Measurements from ENCODE around the gene TRNP1.
"Not testable (repeated sequence)": the region's sequence is repeated elsewhere in the genome, so short reads cannot be mapped to it uniquely, and the experiment has no call there.

The TRNP1 gene

DNA sequence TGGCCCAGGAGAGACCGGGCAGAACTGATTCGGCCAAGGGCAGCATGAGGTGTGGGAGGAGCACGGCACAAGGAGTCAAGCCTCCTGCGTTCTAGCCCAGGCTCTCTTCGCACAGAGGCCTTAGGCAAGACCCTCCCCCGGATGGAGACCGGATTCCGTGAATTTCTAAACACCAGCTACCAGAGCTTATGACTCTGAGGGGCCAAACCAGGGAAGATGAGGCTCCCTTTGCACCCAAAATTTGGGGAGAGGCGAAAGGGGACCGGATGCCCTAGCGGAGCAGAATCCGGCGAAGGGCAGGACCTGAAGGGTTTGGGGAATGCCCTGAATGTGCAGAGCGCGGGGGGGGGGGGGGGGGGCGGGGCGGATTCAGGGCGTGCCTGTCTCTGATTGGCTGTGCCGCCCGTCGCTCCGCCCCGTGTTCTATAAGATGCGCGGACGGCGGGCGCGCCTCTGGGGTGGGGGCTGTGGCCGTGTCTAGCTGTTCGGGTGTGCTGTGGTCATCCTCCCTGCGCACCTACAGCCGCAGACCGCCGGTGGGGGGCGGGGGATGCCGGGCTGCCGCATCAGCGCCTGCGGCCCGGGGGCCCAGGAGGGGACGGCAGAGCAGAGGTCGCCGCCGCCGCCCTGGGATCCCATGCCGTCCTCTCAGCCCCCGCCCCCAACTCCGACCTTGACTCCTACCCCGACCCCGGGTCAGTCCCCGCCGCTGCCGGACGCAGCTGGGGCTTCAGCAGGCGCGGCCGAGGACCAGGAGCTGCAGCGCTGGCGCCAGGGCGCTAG, at the start of gene TRNP1:
Gene TRNP1 (plus strand): TSS at position 456 of the 783 bp plus-strand sequence. CDS start 95 bp downstream, at position 551.
- peak; percentile 95 for DNase-seq (ENCODE audit: low spot score)

GRCh38 chr1:26945138-26945537, 48.4 kb upstream of the TRNP1 start:
- DNase-seq (ENCODE audit: low spot score): peak; percentile 39

DNA sequence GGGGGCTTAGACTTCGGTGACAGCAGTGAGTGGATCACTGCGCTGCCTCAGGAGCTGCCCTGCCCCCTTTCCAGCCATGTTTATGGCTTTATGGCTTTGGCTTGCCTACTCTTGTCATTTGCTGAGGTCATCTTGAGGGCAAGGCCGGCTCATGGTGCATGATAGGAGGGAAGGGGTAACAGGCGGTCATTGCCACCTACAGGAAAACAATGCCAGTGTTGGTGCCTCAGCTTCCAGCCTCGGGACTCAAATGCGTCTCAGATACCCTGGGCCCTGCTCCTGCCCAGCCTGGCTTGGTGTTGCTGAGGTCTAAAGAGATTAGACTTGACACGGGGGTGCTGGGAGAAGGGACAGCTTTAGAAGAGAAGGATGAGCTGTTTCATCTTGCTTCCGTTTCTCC, 47.8 kb upstream of the TRNP1 start:
- peak; percentile 82 for DNase-seq (ENCODE audit: low spot score)

- DNase-seq (ENCODE audit: low spot score): no peak
These were observed 47.2 kb upstream of the TRNP1 start for GRCh38 chr1:26946270-26946669.

DNA sequence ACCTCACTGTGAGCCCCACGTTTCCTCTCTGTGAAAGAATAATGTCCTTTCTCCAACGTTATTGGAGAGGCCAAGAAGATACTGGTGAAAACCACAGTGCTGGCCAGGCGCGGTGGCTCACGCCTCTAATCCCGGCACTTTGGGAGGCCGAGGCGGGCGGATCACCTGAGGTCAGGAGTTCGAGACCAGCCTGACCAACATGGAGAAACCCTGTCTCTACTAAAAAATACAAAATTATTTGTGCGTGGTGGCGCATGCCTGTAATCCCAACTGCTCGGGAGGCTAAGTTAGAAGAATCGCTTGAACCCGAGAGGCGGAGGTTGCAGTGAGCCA, 44.8 kb upstream of the TRNP1 start:
- DNase-seq (ENCODE audit: low spot score): not testable (repeated sequence)

GRCh38 chr1:26949266-26949925, 44.1 kb upstream of the TRNP1 start:
- DNase-seq (ENCODE audit: low spot score): no peak

DNA sequence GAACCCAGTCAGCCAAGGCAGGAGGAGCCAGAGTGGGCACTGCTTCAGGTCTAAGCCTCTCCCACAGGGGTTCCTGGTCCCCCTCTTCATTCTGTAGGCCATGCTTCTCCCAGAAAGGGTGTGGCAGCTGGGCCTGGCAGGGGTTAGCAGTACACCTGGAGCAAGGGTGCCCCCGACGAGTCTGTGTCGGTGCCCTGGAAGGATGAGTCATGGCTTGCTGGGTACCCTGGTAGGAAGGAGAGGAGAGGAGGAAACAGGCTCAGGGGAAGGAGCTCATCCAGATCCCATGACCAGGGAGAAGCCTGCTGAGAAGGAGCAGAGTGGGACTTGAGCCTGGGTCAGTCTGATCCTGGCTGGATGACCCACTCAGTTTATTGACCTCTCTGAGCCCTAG, 43.6 kb upstream of the TRNP1 start:
- no peak for DNase-seq (ENCODE audit: low spot score)

GRCh38 chr1:26950602-26951001, 42.9 kb upstream of the TRNP1 start:
- no peak for DNase-seq (ENCODE audit: low spot score)

GRCh38 chr1:26951216-26951615, 42.3 kb upstream of the TRNP1 start:
- DNase-seq (ENCODE audit: low spot score): no peak

DNA sequence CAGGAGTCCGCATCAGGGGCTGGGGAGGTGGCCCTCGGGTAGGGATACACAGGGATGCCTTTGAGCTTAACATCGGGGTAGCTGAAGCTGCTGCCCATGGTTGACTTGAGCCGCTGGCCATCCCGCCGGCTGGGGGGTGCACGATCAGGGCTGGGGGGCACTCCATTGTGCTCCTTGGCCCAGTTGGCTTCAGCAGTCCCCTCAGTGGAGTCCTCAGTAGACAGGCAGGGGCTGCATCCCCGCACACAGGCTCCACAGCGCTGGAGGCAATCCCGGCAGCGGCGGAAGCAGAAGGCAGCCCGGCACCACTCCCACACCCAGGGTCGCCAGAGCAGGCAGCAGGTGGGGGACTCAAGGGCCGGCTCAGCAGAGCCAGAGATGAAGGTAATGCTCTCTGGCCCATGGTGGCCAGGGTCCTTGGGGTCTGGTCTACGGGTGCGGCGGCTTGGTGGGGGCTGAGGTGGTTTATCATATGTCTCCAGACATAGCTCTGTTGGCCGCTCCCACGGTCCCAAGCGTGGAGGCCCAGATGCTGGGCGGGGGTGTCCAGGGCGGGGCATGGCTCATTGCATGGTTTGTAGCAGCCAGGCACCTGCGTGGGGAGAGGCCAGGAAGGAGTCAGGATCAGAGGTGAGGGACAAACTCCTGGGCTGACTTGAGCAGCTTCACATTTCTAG, 41.5 kb upstream of the TRNP1 start:
- no peak for DNase-seq (ENCODE audit: low spot score)

- no peak for DNase-seq (ENCODE audit: low spot score)
These were observed 40.1 kb upstream of the TRNP1 start for GRCh38 chr1:26953374-26953773.

DNA sequence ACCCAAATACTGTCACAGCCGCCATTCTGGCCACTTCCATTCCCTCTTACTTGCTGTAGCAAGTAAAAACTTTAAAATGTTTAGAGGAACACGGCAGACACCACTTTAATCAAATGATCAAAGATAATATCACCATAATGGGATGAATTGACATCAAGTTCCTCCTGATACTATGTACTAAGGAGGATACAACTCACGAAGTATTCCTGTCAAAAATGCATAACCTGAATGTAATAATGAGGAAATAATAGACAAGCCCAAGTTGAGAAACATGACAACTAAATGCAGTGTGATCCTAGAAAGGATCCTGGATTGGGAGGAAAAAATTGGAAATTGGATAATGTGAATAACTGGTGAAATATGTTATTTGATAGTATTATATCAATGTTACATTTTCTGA, 37.2 kb upstream of the TRNP1 start:
- DNase-seq (ENCODE audit: low spot score): no peak

- DNase-seq (ENCODE audit: low spot score): no peak
These were observed 36.2 kb upstream of the TRNP1 start for GRCh38 chr1:26957306-26957705.

DNA sequence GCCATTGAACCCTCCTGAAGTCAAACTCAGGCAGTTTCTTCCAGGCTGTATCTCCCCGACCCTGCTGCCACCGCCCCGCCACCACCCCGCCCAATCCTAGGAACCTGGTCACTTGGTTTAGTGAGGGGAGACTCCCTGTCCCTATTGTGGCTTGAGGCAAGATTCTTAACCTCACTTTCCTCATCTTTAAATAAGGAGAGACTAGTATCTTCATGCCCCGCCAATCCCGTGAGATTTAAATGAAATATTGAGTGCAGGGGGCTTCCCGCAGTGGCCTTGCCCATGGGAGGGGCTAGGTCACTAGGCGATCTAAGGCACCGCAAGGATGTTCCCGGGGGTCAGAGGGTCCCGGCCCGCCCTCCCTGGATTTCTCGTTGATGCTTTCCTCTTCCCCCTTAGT, 34.2 kb upstream of the TRNP1 start:
- DNase-seq (ENCODE audit: low spot score): no peak

DNA sequence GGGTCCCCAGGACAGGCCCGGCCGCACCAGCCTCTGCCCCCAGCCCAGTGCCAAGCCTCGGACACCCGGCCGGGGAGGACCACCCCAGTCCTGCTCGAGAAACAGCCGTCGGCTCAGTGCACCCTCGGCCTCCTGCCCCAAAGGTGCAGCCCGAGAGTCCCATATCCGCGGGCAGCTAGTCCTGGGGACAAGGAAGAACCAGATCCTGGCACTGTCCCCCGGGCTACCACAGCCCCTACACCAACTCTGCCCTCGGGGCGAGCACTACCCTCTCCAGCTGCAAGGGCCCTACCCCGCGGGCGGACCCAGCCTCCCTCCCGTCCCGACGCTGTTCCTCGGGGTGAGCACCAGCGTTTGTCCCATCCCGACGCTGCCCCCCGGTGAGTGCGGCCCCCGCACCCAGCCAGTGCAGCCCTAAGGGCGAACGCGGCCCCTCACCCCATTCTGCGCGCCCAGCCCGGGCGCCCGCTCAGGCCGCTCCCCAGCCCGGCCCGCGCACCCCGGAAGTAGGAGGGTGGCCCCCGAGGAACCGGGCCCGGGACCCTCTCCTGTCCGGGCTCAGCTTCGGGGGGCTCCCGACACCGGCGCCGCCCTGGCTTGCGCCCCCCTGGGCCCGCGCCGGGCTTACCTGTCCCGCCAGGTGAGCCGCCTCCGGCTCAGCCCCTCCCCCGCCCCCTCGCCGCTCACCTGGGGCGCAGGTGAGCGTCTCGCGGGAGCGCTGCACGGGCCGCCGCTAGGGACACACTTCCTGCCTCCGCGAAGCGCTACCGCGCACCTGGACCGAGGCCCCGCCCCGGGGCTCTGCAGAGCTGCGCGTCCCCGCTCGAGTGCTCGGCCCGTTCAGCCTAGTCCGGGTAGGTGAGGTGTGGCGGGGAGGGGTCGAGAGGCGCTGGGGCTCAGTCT, 33.5 kb upstream of the TRNP1 start, which contains the start of gene KDF1:
Gene KDF1 (minus strand): TSS at position 747 of the 903 bp plus-strand sequence. CDS start 8,088 bp downstream, outside the sequence.
- DNase-seq (ENCODE audit: low spot score): peak; percentile 50

DNA sequence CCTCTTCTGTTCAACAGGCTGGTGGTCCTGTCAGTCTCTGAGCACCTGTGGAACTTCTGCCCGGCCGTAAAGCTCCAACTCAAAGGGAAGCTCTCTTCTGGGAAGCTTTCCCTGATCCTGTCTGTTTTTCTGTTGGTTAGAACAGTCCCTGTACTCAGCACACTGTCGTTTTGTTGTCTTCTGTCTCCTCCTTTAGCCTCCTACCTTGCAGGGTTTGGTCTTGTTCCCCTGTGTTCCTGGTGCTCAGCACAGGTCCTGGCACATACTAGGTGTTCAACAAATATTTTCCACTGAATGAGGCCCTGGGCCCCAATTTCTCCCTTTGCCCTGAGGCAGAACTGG, 32.9 kb upstream of the TRNP1 start:
- no peak for DNase-seq (ENCODE audit: low spot score)

DNA sequence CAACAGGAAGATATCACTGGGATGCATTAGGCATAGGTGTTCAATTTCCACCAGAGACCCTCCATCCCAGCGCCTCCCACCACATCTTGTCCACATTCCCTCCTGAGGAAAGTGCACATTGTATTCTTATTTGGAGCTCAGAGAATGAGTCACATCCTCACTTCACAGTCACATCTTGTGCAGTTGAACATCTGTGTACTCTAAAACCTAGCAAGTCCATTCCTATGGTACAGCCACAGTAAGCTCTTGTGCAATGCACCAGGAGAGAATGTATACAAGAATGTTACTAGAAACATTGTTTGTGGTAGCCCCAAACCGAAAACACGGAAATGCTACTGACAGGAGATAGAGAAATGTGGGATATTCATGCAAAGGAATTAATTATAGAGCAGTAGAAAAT, 31.7 kb upstream of the TRNP1 start:
- no peak for DNase-seq (ENCODE audit: low spot score)

- no peak for DNase-seq (ENCODE audit: low spot score)
These were observed 28.3 kb upstream of the TRNP1 start for GRCh38 chr1:26965213-26965612.

- DNase-seq (ENCODE audit: low spot score): no peak
These were observed 27.9 kb upstream of the TRNP1 start for GRCh38 chr1:26965628-26966027.

DNA sequence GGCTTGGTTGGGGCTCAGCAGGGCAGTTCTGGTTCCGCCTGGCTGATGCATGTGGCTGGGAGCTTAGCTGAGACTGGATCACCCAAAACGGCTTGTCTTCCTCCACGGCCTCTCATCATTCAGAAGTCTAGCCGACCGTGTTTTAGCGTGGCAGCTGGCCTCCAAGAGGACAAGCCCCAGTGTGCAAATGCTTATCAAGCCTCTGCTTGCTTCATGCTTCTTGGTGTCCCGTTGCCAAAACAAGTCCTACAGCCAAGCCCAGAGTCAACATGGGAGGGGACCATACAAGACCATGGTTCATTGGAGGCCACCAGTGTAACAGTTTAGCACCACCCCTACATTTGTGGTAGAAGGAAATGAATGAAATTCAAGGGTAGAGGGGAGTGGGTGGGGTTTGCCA, 22.7 kb upstream of the TRNP1 start:
- DNase-seq (ENCODE audit: low spot score): peak; percentile 41

- DNase-seq (ENCODE audit: low spot score): no peak
These were observed 21.9 kb upstream of the TRNP1 start for GRCh38 chr1:26971590-26971989.

DNA sequence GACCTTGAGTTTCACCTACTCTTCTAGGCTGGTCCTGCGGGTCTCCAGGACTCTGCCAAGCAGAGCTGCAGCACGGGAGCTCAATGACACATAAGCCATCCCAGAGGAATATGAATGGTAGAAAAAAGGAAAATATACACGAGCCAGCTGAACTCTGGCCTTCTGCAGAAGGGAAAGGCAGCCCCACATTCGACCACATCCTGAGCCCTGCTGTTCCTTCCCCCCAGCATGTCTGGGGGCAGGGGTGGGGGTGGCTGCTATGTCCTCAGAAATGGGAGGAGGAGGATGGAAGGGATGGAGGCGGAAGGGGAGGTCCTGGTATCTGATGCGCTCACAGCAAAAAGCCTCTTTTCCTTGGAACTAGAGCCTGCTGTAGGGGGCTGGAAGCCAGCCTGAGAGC, 21.1 kb upstream of the TRNP1 start:
- no peak for DNase-seq (ENCODE audit: low spot score)

Measured in HuH-7 (cell line).